Esophagus muscularis mucosa (tissue), 4 donors: ENCODE data around the gene ABCG2. TPM values are rescaled to one million over a fixed set of nuclear protein-coding genes. Genes with fewer than 3 reads are reported as not detected.

Source experiments
- DNase-seq: peaks from one replicate; pipeline ENCODE4 v3.0.0-alpha.2; 2017; ENCODE audit errors: extremely low spot score
- H3K27ac ChIP-seq, 4 donors: fragments of 200-600 bp; sonication (generic); replicated peaks in 1 of 4; 1 replicate in 3 of 4; 2 replicates in 1 of 4; pipeline ENCODE4 v1.5.1; 2016 to 2019; ENCODE audit warnings: mild to moderate bottlenecking in 1 of 4
- H3K27me3 ChIP-seq, 4 donors: fragments of 200-600 bp; sonication (generic); one replicate each; pipeline versions ENCODE4 v1.5.1 to v1.6.0; 2016 to 2019
- H3K36me3 ChIP-seq, 4 donors: fragments of 200-600 bp; sonication (generic); one replicate each; pipeline ENCODE4 v1.5.1; 2016 to 2019
- H3K4me1 ChIP-seq, 4 donors: fragments of 200-600 bp; sonication (generic); one replicate each; pipeline ENCODE4 v1.5.1; 2016 to 2019
- H3K4me3 ChIP-seq, 4 donors: fragments of 200-600 bp; sonication (generic); 1 replicate in 2 of 4; 2 replicates in 2 of 4; pipeline ENCODE4 v1.5.1; 2016 to 2019; ENCODE audit warnings: mild to moderate bottlenecking in 4 of 4, moderate library complexity in 1 of 4
- H3K9me3 ChIP-seq, 4 donors: fragments of 200-600 bp; sonication (generic); 1 replicate in 3 of 4; 2 replicates in 1 of 4; pipeline ENCODE4 v1.5.1; 2016 to 2019
- EP300 ChIP-seq: sonication (generic); formaldehyde crosslinking; IDR thresholded peaks from one replicate; pipeline ENCODE4 v1.6.1; 2017; ENCODE audit warnings: antibody characterized with exemption
- POLR2A ChIP-seq: fragments of 450-650 bp; IDR thresholded peaks from one replicate; pipeline ENCODE4 v1.6.1; 2017; ENCODE audit warnings: antibody characterized with exemption, moderate library complexity, mild to moderate bottlenecking, low read depth
- POLR2AphosphoS5 ChIP-seq, 2 donors: sonication (generic); formaldehyde crosslinking; IDR thresholded peaks; one replicate each; pipeline ENCODE4 v1.6.1; 2017; ENCODE audit warnings: antibody characterized with exemption in 2 of 2
- WGBS: methylation state at CpG from one replicate; pipeline ENCODE4 v1.1.5; 2018; 5-methylcytosine and 5-hydroxymethylcytosine counted together
- intact Hi-C: fragments of 100-400 bp; cut with DNase I; formaldehyde crosslinking; loops from one replicate; pipeline ENCODE4 v1.15.1; 2023
- total RNA-seq, 4 donors: library from RNA; depleted of rRNA; stranded (reverse); fragments of >200 nt; gene quantifications; one replicate each; pipeline versions ENCODE4 v1.1.0 to v1.2.1, GENCODE V29; 2016
- TF ChIP-seq, protein P1 (sequence below), 3 experiments: fragments of 200-600 bp in 2 of 3; fragments of 450-650 bp in 1 of 3; sonication (generic) in 2 of 3; IDR thresholded peaks; one replicate each; pipeline ENCODE4 v1.5.1; 2017 to 2019; ENCODE audit warnings: antibody characterized with exemption in 3 of 3, mild to moderate bottlenecking in 2 of 3, moderate library complexity in 1 of 3

The ABCG2 gene
- total RNA-seq, 4 donors from 2014 or later: 0.83 to 5.2 (median 2.7) TPM

DNA sequence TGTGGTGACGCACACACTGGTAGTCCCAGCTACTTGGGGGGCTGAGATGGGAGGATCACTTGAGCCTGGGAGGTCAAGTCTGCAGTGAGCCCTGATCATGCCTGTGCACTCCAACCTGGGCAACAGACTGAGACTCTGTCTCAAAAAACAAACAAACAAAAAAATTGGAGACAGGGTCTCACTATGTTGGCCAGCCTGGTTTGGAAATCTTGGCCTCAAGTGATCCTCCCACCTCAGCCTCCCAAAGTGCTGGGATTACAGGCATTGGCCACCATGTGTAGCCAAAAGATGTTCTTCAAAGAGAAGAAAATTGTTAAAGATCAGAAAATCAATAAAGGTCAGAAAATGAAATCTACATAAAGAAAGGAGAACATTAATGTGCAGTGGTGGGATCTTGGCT lies 41.7 kb upstream of the ABCG2 start:
- no peaks in the 10 kb centered on the region for H3K4me1 ChIP-seq
- H3K9me3 ChIP-seq: no peaks in the 10 kb centered on the region
- no peaks in the 10 kb centered on the region for H3K27me3 ChIP-seq
- DNase-seq: no peak
- H3K36me3 ChIP-seq: no peaks in the 10 kb centered on the region
- no peak overlapping the region for H3K27ac ChIP-seq
- H3K4me3 ChIP-seq: no peak overlapping the region
- WGBS: 91% methylated on average over 1 of the region's 1 CpG
- TF ChIP-seq EP300 (no peak), POLR2A (no peak), POLR2AphosphoS5 (IDR thresholded peaks at IDR 0.05) (no peak)
- TF ChIP-seq, protein P1, sequence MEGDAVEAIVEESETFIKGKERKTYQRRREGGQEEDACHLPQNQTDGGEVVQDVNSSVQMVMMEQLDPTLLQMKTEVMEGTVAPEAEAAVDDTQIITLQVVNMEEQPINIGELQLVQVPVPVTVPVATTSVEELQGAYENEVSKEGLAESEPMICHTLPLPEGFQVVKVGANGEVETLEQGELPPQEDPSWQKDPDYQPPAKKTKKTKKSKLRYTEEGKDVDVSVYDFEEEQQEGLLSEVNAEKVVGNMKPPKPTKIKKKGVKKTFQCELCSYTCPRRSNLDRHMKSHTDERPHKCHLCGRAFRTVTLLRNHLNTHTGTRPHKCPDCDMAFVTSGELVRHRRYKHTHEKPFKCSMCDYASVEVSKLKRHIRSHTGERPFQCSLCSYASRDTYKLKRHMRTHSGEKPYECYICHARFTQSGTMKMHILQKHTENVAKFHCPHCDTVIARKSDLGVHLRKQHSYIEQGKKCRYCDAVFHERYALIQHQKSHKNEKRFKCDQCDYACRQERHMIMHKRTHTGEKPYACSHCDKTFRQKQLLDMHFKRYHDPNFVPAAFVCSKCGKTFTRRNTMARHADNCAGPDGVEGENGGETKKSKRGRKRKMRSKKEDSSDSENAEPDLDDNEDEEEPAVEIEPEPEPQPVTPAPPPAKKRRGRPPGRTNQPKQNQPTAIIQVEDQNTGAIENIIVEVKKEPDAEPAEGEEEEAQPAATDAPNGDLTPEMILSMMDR (IDR thresholded peaks at IDR 0.05): no peak
- intact Hi-C loops: no loop called here

DNA sequence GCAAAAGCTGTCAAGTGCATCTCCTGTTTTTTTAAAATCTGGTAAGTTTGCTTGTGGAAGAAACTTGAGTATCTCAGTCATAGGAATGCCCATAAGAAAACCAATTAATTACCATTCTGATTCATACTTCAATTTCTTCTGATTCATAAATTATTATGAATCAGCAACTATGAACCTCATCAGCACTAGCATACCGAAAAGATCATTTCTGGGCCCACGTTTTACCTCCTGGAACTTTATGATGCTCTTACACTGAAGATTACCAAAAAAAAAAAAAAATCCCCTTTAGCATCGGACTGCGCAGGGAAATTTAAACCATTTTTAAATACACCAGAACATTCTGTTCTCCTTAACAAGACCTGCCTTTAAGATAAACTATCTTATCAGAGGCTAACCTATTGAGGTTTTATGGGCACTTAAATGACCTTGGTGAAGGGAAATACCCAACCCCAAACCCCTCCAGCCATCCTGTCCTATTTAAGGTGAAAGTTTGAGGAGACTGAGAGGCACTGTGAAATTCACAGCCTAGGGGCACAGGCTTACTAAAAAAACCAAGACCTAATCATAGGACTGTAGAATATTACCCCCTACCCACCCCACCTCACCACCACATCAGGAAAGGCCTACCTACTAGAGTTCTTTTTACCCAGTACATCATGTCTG lies 38.2 kb upstream of the ABCG2 start:
- DNase-seq: no peak
- Histone ChIP-seq H3K9me3 (no peaks in the 10 kb centered on the region), H3K4me1 (no peaks in the 10 kb centered on the region), H3K4me3 (no peak overlapping the region), H3K27me3 (no peaks in the 10 kb centered on the region), H3K27ac (no peak overlapping the region), H3K36me3 (no peaks in the 10 kb centered on the region)
- intact Hi-C loops: no loop called here
- 93% methylated on average over 4 of the region's 4 CpGs for WGBS
- TF ChIP-seq POLR2AphosphoS5 (IDR thresholded peaks at IDR 0.05) (no peak), EP300 (no peak), POLR2A (no peak)
- TF ChIP-seq, protein P1 (IDR thresholded peaks at IDR 0.05): no peak

DNA sequence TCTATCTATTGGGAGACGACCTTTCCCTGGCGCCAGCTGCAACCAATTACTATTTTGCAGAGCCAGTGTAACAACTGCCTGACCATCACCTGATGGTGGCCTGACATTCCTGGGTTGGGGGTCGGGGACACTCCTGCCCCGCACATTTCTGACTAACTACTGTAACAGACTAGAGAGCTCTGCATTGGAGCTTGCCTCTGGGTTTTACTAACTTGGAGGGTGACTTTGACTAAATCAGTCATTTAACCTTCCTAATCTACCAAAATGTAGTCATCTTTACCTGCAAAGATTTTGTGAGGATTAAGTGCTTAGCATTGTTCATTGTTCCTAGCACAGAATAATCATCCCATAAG lies 37.5 kb upstream of the ABCG2 start:
- TF ChIP-seq EP300: no peak
- no peak for TF ChIP-seq POLR2AphosphoS5 (IDR thresholded peaks at IDR 0.05)
- no peak for TF ChIP-seq POLR2A
- TF ChIP-seq, protein P1 (IDR thresholded peaks at IDR 0.05): no peak
- no peak overlapping the region for H3K27ac ChIP-seq
- no peaks in the 10 kb centered on the region for H3K36me3 ChIP-seq
- no peaks in the 10 kb centered on the region for H3K27me3 ChIP-seq
- DNase-seq: no peak
- H3K4me3 ChIP-seq: no peak overlapping the region
- 87% methylated on average over 4 of the region's 4 CpGs for WGBS
- no peaks in the 10 kb centered on the region for H3K4me1 ChIP-seq
- intact Hi-C loops: no loop called here
- H3K9me3 ChIP-seq: no peaks in the 10 kb centered on the region

DNA sequence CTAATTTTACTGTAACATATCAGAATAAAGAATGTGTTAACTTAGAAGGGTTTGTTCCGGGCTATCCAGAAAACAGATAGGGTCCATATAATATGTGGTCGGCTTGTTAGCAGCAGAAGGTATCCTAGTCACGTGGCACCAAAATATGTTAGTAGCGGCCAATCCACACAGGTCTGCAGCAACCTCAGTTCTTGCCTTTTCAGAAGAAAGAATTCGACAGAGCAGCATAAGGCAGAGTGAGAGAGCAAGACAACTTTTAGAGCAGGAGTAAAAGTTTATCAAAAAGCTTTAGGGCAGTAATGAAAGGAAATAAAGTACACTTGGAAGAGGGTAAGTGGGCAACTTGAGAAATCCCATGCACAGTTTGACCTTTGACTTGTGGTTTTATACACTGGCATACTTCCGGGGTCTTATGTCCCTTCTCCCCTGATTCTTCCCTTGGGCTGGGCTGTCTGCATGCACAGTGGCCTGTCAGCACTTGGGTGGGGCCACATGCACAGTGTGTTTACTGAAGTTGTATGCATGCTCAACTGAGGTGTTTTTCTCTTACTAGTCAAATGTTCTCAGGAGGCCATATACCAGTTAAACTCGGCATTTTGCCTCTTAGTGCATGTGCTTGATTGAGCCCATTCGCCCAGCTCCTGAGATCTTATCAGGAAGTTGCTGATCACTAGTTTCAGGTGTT lies 37.0 kb upstream of the ABCG2 start:
- Histone ChIP-seq H3K9me3 (no peaks in the 10 kb centered on the region), H3K36me3 (no peaks in the 10 kb centered on the region), H3K27me3 (no peaks in the 10 kb centered on the region), H3K4me3 (no peak overlapping the region), H3K27ac (no peak overlapping the region), H3K4me1 (no peaks in the 10 kb centered on the region)
- no peak for DNase-seq
- WGBS: 89% methylated on average over 8 of the region's 8 CpGs
- intact Hi-C loops: no loop called here
- TF ChIP-seq, protein P1 (IDR thresholded peaks at IDR 0.05): no peak
- TF ChIP-seq POLR2A: no peak

DNA sequence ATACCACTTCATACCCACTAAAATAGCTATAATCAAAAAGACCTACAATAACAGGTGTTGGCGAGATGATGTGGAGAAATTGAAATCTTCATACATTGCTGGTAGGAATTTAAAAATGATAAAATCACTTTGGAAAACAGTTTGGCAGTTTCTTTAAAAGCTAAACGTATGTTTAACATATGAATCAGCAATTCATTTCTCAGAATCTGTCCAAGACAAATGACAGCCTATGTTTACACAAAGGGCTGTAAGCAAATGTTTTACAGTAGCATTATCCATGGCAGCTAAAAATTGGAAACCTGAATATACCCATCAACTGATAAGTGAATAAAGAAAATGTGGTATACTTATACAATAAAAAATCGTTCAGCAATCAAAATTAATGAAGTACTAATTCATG lies 33.0 kb upstream of the ABCG2 start:
- no peak overlapping the region for H3K4me3 ChIP-seq
- H3K9me3 ChIP-seq: no peaks in the 10 kb centered on the region
- H3K36me3 ChIP-seq: no peaks in the 10 kb centered on the region
- H3K4me1 ChIP-seq: no peaks in the 10 kb centered on the region
- 74% methylated on average over 3 of the region's 3 CpGs for WGBS
- TF ChIP-seq, protein P1 (IDR thresholded peaks at IDR 0.05): no peak
- TF ChIP-seq POLR2A: no peak
- no peak for TF ChIP-seq POLR2AphosphoS5 (IDR thresholded peaks at IDR 0.05)
- TF ChIP-seq EP300: no peak
- intact Hi-C loops: no loop called here
- no peak for DNase-seq
- no peaks in the 10 kb centered on the region for H3K27me3 ChIP-seq
- no peak overlapping the region for H3K27ac ChIP-seq
